ENCODE measurements around the gene N4BP2L2.

DNA sequence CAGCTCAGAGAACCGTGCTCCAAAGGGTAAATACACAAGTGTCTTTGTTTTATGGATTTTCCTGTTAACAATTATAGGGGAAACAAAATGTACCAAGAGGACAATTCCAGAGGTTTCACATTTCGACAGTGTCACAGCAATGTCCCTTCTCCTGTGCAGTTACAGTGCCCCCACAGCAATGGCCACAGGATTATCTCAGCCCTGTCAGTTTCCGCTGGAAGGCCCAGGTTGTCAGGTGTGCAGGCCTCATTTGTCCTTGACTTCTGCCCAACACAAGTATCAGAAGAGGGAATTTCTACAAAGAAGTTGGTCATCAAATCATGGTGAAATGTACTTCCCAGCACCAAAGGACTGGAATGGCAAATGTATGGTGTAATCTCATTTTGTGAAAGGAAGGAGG, 11.2 kb upstream of the N4BP2L2 start:
- TF ChIP-seq POLR2AphosphoS5 (IDR thresholded peaks at IDR 0.05; ENCODE audit: control insufficient read depth, insufficient read depth, low read depth, low read length) (no peak), DACH1 (IDR thresholded peaks at IDR 0.05; ENCODE audit: partially characterized antibody) (no peak), TAF1 (IDR thresholded peaks at IDR 0.05; ENCODE audit: control insufficient read depth, extremely low read depth, insufficient read depth, low read length, severe bottlenecking) (no peak), NCOA1 (IDR thresholded peaks at IDR 0.05; ENCODE audit: low read depth) (no peak), POLR2A (conservative IDR thresholded peaks at IDR 0.05) (no peak), ARNT (IDR thresholded peaks at IDR 0.05) (no peak), SMC3 (conservative IDR thresholded peaks at IDR 0.05; ENCODE audit: insufficient read depth, low read depth, low read length) (no peak), ZNF121 (CRISPR knock-in tag; conservative IDR thresholded peaks at IDR 0.05) (no peak), PTBP1 (IDR thresholded peaks at IDR 0.05; ENCODE audit: low read depth, low read length) (no peak), EZH2 (IDR thresholded peaks at IDR 0.05; ENCODE audit: borderline replicate concordance, low read depth, low read length) (no peak), RFX5 (IDR thresholded peaks at IDR 0.05; ENCODE audit: low read depth, low read length) (no peak)
- TF ChIP-seq, protein P1, sequence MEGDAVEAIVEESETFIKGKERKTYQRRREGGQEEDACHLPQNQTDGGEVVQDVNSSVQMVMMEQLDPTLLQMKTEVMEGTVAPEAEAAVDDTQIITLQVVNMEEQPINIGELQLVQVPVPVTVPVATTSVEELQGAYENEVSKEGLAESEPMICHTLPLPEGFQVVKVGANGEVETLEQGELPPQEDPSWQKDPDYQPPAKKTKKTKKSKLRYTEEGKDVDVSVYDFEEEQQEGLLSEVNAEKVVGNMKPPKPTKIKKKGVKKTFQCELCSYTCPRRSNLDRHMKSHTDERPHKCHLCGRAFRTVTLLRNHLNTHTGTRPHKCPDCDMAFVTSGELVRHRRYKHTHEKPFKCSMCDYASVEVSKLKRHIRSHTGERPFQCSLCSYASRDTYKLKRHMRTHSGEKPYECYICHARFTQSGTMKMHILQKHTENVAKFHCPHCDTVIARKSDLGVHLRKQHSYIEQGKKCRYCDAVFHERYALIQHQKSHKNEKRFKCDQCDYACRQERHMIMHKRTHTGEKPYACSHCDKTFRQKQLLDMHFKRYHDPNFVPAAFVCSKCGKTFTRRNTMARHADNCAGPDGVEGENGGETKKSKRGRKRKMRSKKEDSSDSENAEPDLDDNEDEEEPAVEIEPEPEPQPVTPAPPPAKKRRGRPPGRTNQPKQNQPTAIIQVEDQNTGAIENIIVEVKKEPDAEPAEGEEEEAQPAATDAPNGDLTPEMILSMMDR (IDR thresholded peaks at IDR 0.05 in 2 of 3, conservative IDR thresholded peaks at IDR 0.05 in 1 of 3; ENCODE audit: insufficient read depth in 2 of 3, low read depth in 1 of 3, low read length in 3 of 3) = no peak
- TF ChIP-seq, protein P2, sequence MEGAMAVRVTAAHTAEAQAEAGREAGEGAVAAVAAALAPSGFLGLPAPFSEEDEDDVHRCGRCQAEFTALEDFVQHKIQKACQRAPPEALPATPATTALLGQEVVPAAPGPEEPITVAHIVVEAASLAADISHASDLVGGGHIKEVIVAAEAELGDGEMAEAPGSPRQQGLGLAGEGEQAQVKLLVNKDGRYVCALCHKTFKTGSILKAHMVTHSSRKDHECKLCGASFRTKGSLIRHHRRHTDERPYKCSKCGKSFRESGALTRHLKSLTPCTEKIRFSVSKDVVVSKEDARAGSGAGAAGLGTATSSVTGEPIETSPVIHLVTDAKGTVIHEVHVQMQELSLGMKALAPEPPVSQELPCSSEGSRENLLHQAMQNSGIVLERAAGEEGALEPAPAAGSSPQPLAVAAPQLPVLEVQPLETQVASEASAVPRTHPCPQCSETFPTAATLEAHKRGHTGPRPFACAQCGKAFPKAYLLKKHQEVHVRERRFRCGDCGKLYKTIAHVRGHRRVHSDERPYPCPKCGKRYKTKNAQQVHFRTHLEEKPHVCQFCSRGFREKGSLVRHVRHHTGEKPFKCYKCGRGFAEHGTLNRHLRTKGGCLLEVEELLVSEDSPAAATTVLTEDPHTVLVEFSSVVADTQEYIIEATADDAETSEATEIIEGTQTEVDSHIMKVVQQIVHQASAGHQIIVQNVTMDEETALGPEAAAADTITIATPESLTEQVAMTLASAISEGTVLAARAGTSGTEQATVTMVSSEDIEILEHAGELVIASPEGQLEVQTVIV (CRISPR knock-in tag; IDR thresholded peaks at IDR 0.05; ENCODE audit: borderline replicate concordance) = no peak
